SJSA1 (cell line): ENCODE measurements around the gene PRRT2. TPM values are rescaled to one million over a fixed set of nuclear protein-coding genes. Genes with fewer than 3 reads are reported as not detected.

Source experiments
- DNase-seq, 2 experiments: peaks; one replicate each; pipeline ENCODE4 v3.0.0-alpha.2; 2015 to 2020; ENCODE audit warnings: low spot score in 2 of 2, low read depth in 1 of 2
- H3K27ac ChIP-seq: fragments of 250-450 bp; sonication (Bioruptor Pico); 2 replicates; pipeline ENCODE4 v1.5.1; 2020; ENCODE audit warnings: mild to moderate bottlenecking, moderate library complexity
- H3K27me3 ChIP-seq: fragments of 250-450 bp; sonication (Bioruptor Pico); replicated peaks from 2 replicates; pipeline ENCODE4 v1.5.1; 2020; ENCODE audit warnings: mild to moderate bottlenecking, moderate library complexity
- H3K36me3 ChIP-seq: fragments of 250-450 bp; sonication (Bioruptor Pico); 2 replicates; pipeline ENCODE4 v1.5.1; 2020; ENCODE audit warnings: mild to moderate bottlenecking
- H3K4me1 ChIP-seq: fragments of 250-450 bp; sonication (Bioruptor Pico); replicated peaks from 2 replicates; pipeline ENCODE4 v1.6.1; 2021; ENCODE audit warnings: mild to moderate bottlenecking
- H3K4me3 ChIP-seq: fragments of 250-450 bp; sonication (Bioruptor Pico); 2 replicates; pipeline ENCODE4 v1.5.1; 2020; ENCODE audit warnings: mild to moderate bottlenecking
- H3K9me3 ChIP-seq: fragments of 250-450 bp; sonication (Bioruptor Pico); replicated peaks from 2 replicates; pipeline ENCODE4 v1.5.1; 2020; ENCODE audit warnings: mild to moderate bottlenecking
- total RNA-seq: library from RNA; depleted of rRNA; stranded (reverse); fragments of >200 nt; shearing (Covaris generic); gene quantifications from 2 replicates; pipeline ENCODE4 v1.2.3, GENCODE V29; 2014

The PRRT2 gene
- total RNA-seq, 1 experiment from 2014 or later: 0.11 TPM

GRCh38 chr16:29843931-29844330, 31.9 kb downstream of the PRRT2 start:
- DNase-seq: no peak
- H3K36me3 ChIP-seq: peaks cover 80% of the 10 kb centered on the region
- no peak overlapping the region for H3K4me3 ChIP-seq
- H3K27me3 ChIP-seq: no peaks in the 10 kb centered on the region
- peaks cover 5% of the 10 kb centered on the region; the same call in 1 of the 2 replicates for H3K4me1 ChIP-seq
- no peaks in the 10 kb centered on the region for H3K9me3 ChIP-seq
- H3K27ac ChIP-seq: no peak overlapping the region

- Histone ChIP-seq H3K27ac (no peak overlapping the region), H3K9me3 (no peaks in the 10 kb centered on the region), H3K27me3 (no peaks in the 10 kb centered on the region), H3K4me1 (peaks cover 5% of the 10 kb centered on the region; the same call in 1 of the 2 replicates), H3K36me3 (peaks cover 75% of the 10 kb centered on the region), H3K4me3 (no peak overlapping the region)
- no peak for DNase-seq
Measured at GRCh38 chr16:29844575-29845331, 32.8 kb downstream of the PRRT2 start.

- H3K27me3 ChIP-seq: no peaks in the 10 kb centered on the region
- peaks cover 66% of the 10 kb centered on the region for H3K36me3 ChIP-seq
Measured at GRCh38 chr16:29845656-29846055, 33.7 kb downstream of the PRRT2 start.

DNA sequence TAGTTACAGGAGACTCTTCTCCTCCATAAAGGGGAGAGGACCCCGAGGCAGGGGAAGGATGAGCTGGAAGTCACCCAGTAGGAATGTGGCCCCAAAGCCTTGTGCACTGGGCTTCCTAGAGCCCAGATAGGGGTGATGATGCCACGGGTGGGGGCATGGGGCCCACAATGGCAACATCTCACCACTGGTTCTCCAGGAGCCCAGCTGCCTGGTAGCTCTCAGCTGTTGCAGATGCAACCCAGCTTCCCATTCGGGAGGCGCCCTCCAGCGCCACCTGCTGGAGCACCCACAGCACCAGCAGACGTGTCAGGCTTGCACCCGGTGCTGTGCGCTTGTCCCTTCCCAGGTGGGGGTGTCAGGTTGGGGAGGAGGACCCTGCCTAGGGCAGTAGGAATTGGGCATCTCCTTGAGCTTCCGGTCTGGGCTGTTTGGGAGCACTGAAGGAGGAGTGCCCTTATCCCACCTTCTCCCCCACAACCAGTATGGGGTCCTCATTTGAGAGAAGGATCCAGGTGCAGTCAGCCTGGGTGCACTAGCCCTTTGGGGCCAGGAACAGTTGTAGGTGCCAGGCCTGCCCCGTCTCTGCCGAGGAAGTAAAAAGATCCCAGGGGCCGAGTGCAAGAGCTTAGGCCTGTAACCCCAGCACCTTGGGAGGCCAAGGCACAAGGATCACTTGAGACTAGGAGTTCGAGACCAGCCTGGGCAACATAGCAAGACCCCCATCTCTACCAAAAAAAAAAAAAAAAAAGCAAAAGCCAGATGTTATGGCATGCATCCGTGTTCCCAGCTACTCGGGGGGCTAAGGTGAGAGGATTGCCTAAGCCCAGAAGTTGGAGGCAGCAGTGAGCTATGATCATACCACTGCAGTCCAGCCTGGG, 36.7 kb downstream of the PRRT2 start:
- Histone ChIP-seq H3K27ac (no peak overlapping the region), H3K4me1 (peaks cover 5% of the 10 kb centered on the region; the same call in 1 of the 2 replicates), H3K4me3 (no peak overlapping the region), H3K36me3 (peaks cover 47% of the 10 kb centered on the region), H3K9me3 (no peaks in the 10 kb centered on the region), H3K27me3 (no peaks in the 10 kb centered on the region)
- peak; percentile 42 to 80 for DNase-seq

More at GRCh38 chr16:29845656-29846055, 33.7 kb downstream of the PRRT2 start:
- no peak overlapping the region for H3K4me3 ChIP-seq
- peaks cover 5% of the 10 kb centered on the region; the same call in 1 of the 2 replicates for H3K4me1 ChIP-seq
- H3K27ac ChIP-seq: no peak overlapping the region
- H3K9me3 ChIP-seq: no peaks in the 10 kb centered on the region
- DNase-seq: no peak

DNA sequence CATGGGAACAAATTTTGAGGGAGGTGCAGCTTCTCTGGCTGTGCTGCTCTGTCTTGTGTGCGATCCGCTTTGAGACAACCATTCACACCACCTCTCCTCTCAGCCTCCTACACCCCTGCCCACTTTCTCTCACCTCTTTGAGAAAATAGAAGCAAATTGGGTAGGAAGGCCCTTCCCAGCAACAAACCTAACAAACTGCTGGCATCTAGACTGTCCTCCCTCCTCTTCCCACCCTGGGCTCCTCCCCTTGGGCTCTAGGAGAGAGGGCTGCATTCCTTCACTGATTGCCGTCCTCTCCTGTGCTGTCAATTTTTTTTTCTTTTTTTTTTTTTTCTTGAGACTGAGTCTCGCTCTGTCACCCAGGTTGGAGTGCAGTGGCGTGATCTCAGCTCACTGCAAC, 37.5 kb downstream of the PRRT2 start:
- Histone ChIP-seq H3K9me3 (no peaks in the 10 kb centered on the region), H3K36me3 (peaks cover 39% of the 10 kb centered on the region), H3K27me3 (no peaks in the 10 kb centered on the region), H3K27ac (no peak overlapping the region), H3K4me1 (peaks cover 5% of the 10 kb centered on the region; the same call in 1 of the 2 replicates), H3K4me3 (no peak overlapping the region)
- DNase-seq: no peak

GRCh38 chr16:29850998-29851397, 39.0 kb downstream of the PRRT2 start:
- Histone ChIP-seq H3K27ac (no peak overlapping the region), H3K9me3 (no peaks in the 10 kb centered on the region), H3K4me1 (peaks cover 5% of the 10 kb centered on the region; the same call in 1 of the 2 replicates), H3K36me3 (peaks cover 26% of the 10 kb centered on the region), H3K27me3 (no peaks in the 10 kb centered on the region), H3K4me3 (no peak overlapping the region)
- DNase-seq: no peak

GRCh38 chr16:29852654-29853053, 40.7 kb downstream of the PRRT2 start:
- Histone ChIP-seq H3K4me3 (no peak overlapping the region), H3K4me1 (peaks cover 5% of the 10 kb centered on the region; the same call in 1 of the 2 replicates), H3K9me3 (no peaks in the 10 kb centered on the region), H3K27ac (no peak overlapping the region), H3K27me3 (no peaks in the 10 kb centered on the region), H3K36me3 (peaks cover 9% of the 10 kb centered on the region)
- no peak for DNase-seq

DNA sequence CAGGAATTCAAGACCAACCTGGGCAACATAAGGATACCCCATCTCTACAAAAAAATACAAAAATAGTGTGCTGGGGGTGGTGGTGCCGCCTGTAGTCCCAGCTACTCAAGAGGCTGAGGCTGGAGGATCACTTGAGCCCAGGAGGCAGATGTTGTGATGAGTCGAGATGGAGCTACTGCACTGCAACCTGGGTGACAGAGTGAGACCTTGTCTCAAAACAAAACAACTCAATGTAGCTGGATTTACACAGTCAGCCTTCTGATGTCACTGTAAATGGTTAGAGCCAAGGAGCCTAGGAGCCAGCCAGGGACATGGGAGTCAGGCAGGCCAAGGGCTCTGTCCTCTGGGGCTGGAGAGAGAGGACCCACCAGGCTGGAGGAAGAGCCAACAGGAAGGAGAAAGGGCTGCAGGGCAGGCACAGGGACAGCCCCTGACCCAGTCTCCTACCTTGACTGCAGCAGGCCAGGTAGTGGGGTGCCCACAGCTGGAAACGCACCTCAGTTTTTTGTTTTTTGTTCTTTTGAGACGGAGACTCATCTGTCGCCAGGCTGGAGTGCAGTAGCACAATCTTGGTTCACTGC, 42.6 kb downstream of the PRRT2 start:
- H3K9me3 ChIP-seq: no peaks in the 10 kb centered on the region
- H3K4me1 ChIP-seq: no peaks in the 10 kb centered on the region
- no peaks in the 10 kb centered on the region for H3K27me3 ChIP-seq
- DNase-seq: no peak
- no peak overlapping the region for H3K27ac ChIP-seq
- H3K4me3 ChIP-seq: no peak overlapping the region
- peaks cover 13% of the 10 kb centered on the region for H3K36me3 ChIP-seq

- Histone ChIP-seq H3K4me1 (0 out of 2 replicates have a peak, but pooled peaks cover 5% of the 10 kb centered on the region), H3K27me3 (no peaks in the 10 kb centered on the region), H3K27ac (no peak overlapping the region), H3K4me3 (no peak overlapping the region), H3K9me3 (no peaks in the 10 kb centered on the region), H3K36me3 (peaks cover 30% of the 10 kb centered on the region)
- no peak for DNase-seq
Measured at GRCh38 chr16:29857133-29857760, 45.3 kb downstream of the PRRT2 start.

DNA sequence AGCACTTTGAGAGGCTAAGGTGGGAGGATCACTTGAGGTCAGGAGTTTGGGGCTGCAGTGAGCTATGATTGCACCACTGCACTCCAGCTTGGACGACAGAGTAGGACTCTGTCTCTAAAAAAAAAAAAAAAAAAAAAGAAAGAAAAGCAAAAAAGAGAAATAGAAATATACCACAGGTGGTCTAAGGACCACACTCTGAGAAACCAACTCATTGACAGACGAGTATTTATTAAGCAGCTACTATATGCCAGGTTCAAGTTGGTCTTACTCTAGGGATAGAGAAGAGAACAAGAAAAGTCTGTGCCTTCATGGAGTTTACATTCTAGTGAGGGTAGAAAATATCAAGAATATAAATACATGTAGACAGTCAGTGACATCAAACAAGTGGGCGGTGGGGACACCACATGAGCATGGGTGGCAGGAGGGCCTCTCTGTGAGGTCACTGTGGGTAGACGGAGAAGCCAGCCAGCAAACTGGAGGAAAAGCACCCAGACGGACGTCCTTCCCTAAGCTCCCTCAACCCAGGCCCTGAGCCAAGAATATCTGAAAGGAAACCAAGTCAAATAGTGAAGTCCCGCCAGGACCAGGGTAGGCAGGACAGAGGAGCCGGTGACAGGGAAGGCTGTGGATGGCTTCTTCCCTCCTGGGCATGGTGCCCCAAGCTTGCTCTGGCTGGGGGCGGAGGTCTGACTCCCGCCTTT, 46.3 kb downstream of the PRRT2 start:
- Histone ChIP-seq H3K27ac (no peak overlapping the region), H3K4me1 (0 out of 2 replicates have a peak, but pooled peaks cover 5% of the 10 kb centered on the region), H3K27me3 (no peaks in the 10 kb centered on the region), H3K4me3 (no peak overlapping the region), H3K9me3 (no peaks in the 10 kb centered on the region), H3K36me3 (peaks cover 33% of the 10 kb centered on the region)
- no peak for DNase-seq

GRCh38 chr16:29858974-29859373, 47.0 kb downstream of the PRRT2 start:
- Histone ChIP-seq H3K27me3 (no peaks in the 10 kb centered on the region), H3K4me1 (peaks cover 9% of the 10 kb centered on the region; the same call in 1 of the 2 replicates), H3K4me3 (no peak overlapping the region), H3K36me3 (peaks cover 33% of the 10 kb centered on the region), H3K27ac (no peak overlapping the region), H3K9me3 (no peaks in the 10 kb centered on the region)
- DNase-seq: no peak

DNA sequence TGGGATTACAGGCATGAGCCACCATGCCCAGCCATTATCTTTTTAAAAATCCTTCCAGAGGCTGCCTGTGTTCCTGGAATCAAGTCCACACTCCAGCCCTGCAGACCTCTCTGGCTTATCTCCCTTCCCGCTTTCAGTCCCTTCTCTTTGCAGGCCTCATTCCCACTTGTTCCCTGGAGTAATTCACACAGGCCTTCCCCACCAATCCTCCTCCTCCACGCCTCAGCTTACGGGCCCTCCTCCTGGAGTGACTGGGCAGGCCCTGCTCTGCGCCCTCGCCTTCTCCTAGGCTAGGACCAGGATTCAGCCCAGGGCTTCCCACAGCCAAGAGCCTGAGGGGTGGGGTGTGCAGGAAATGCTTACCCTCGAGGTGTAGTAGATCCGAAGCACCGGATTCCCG, 48.2 kb downstream of the PRRT2 start:
- Histone ChIP-seq H3K36me3 (peaks cover 33% of the 10 kb centered on the region), H3K27ac (no peak overlapping the region), H3K9me3 (no peaks in the 10 kb centered on the region), H3K4me1 (peaks cover 9% of the 10 kb centered on the region; the same call in 1 of the 2 replicates), H3K27me3 (no peaks in the 10 kb centered on the region), H3K4me3 (no peak overlapping the region)
- no peak for DNase-seq
